ENCODE data around the gene LRRTM4.
"Not testable (repeated sequence)": the region's sequence is repeated elsewhere in the genome, so short reads cannot be mapped to it uniquely, and the experiment has no call there.

Gene LRRTM4

GRCh38 chr2:76737607-76738006, 784.6 kb downstream of the LRRTM4 start:
- DNase-seq (ENCODE audit: low spot score) = no peak

GRCh38 chr2:76733736-76734135, 788.4 kb downstream of the LRRTM4 start:
- no peak for DNase-seq (ENCODE audit: low spot score)

GRCh38 chr2:76731157-76731556, 791.0 kb downstream of the LRRTM4 start:
- DNase-seq (ENCODE audit: low spot score) = no peak

- no peak for DNase-seq (ENCODE audit: low spot score)
These were observed 792.2 kb downstream of the LRRTM4 start for GRCh38 chr2:76730021-76730420.

GRCh38 chr2:76721226-76721625, 801.0 kb downstream of the LRRTM4 start:
- DNase-seq (ENCODE audit: low spot score) = no peak

GRCh38 chr2:76713312-76713711, 808.9 kb downstream of the LRRTM4 start:
- no peak for DNase-seq (ENCODE audit: low spot score)

GRCh38 chr2:76711490-76711889, 810.7 kb downstream of the LRRTM4 start:
- no peak for DNase-seq (ENCODE audit: low spot score)

- DNase-seq (ENCODE audit: low spot score) = no peak
These were observed 821.3 kb downstream of the LRRTM4 start for GRCh38 chr2:76700894-76701293.

GRCh38 chr2:76697998-76698713, 824.0 kb downstream of the LRRTM4 start:
- not testable (repeated sequence) for DNase-seq (ENCODE audit: low spot score)
